Activated CD4-positive, alpha-beta T cell treated with anti-CD3 and anti-CD28 coated beads, Interleukin-2, amount 10 ng/mL, durations not matched to agents 24 days and 14 days (primary cell): Measurements from ENCODE around the gene MRPS9. TPM values are rescaled to one million over a fixed set of nuclear protein-coding genes. Genes with fewer than 3 reads are reported as not detected.

Experiments used
- DNase-seq: peaks from one replicate; pipeline ENCODE4 v3.0.0; 2022
- H3K27ac Mint-ChIP-seq: one replicate; pipeline ENCODE4 v1.8.0; 2022; ENCODE audit warnings: mild to moderate bottlenecking, mixed read lengths
- H3K27me3 Mint-ChIP-seq: one replicate; pipeline ENCODE4 v1.8.0; 2022; ENCODE audit warnings: mixed read lengths
- H3K36me3 Mint-ChIP-seq: one replicate; pipeline ENCODE4 v1.8.0; 2022; ENCODE audit warnings: low read depth, mild to moderate bottlenecking, mixed read lengths
- H3K4me1 Mint-ChIP-seq: one replicate; pipeline ENCODE4 v1.8.0; 2021; ENCODE audit warnings: mixed read lengths
- H3K4me3 Mint-ChIP-seq: one replicate; pipeline ENCODE4 v1.8.0; 2022; ENCODE audit warnings: mild to moderate bottlenecking, moderate library complexity, mixed read lengths
- H3K9me3 Mint-ChIP-seq: one replicate; pipeline ENCODE4 v1.8.0; 2021; ENCODE audit warnings: mixed read lengths
- intact Hi-C: fragments of 100-400 bp; cut with micrococcal nuclease; formaldehyde crosslinking; loops from one replicate; pipeline ENCODE4 v1.15.1; 2023
- total RNA-seq: library from RNA; stranded (reverse); gene quantifications from 2 replicates; pipeline ENCODE4 v1.2.3, GENCODE V29; 2022

The MRPS9 gene
- 32.4 and 33.3 TPM in 2 replicates for total RNA-seq

DNA sequence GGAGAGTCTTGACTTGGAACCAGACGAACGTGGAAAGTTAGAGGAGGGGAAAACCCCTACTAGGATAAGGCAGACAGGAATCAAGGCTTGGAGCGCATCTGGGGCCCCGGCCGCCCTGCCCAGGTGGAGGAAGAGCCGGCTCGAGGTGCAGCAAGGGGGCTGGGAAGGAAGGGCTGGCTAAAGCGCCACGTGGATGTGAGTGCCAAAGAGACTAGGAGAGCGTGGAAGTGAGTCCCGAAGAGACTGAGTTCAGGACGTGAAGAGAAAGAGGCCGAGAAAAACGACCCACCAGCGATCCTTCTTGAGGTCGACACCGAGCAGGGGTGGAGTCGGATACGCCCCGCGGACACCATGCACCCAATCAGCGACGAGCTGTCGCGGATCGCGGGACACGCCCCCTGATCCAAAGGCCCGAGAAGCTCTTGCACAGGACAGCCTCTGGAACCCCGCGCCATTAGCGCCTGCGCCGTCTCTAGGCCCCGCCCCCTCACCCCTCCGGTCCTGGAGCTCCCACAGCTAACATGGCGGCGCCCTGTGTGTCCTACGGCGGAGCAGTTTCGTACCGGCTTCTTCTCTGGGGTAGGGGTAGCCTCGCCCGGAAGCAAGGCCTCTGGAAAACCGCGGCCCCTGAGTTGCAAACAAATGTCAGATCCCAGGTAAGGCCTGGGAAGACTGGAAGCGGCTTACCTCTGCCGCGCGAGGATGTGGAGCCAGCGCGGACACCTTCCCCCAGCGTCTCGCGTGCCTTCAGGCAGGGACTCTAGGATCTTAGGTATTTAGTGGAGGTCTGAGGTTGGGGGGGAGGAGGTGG lies at the start of gene MRPS9:
TSS of gene MRPS9 (plus strand) at position 498 of the 811 bp plus-strand sequence. CDS start at position 522, 24 bp downstream.
- Mint-ChIP-seq H3K27ac (peak within 1 kb of the TSS; percentile 91), H3K27me3 (no peaks in the 10 kb centered on the region), H3K36me3 (peaks cover 6% of the 10 kb centered on the region), H3K4me3 (peak within 1 kb of the TSS; percentile 96), H3K9me3 (no peaks in the 10 kb centered on the region), H3K4me1 (peaks cover 20% of the 10 kb centered on the region)
- DNase-seq: peak; percentile 99
- intact Hi-C loops: loop anchor here (5.0 kb wide), 2 partner anchors 35 to 1155 kb away; partner anchors contain the start of gene UXS1

DNA sequence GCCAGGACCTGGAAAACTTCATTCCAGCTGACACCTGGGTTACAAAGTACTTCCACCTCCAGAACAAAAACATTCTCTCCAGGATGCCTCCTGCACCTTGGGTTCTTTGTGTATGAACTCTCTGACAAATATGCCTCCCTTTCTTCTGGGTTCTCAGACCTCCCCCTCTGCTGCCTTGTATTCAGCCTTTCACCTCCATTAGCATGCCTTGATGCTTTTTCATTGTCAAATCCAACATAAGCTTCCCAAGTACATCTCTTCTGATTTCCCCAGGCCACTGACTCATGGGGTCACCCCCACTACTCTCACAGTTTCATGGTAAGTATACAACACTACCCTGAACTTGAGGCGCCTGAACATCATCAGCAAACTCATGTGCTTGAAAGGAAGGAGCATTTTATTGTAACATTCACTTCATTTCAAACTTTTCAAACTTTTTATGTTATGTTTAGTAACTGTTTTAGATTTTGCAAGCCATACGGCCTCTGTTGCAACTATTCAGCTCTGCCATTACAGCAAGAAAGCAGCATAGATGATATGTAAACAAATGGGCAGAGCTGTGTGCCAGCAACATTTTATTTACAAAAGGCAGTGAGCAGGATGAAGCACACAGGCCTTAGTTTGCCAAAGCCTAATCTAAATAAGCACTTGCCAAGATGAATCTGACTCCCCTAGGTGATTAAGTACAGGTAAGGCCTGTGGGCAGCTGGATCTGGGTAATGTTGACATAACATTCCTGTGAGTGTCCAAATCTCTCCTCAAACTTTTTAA lies 32.5 kb upstream of the MRPS9 start:
- peaks cover 1% of the 10 kb centered on the region for H3K4me1 Mint-ChIP-seq
- peaks cover 2% of the 10 kb centered on the region for H3K27me3 Mint-ChIP-seq
- DNase-seq: no peak
- no peak overlapping the region for H3K4me3 Mint-ChIP-seq
- H3K36me3 Mint-ChIP-seq: no peaks in the 10 kb centered on the region
- intact Hi-C loops: no loop called here
- H3K27ac Mint-ChIP-seq: no peak overlapping the region
- H3K9me3 Mint-ChIP-seq: no peaks in the 10 kb centered on the region

DNA sequence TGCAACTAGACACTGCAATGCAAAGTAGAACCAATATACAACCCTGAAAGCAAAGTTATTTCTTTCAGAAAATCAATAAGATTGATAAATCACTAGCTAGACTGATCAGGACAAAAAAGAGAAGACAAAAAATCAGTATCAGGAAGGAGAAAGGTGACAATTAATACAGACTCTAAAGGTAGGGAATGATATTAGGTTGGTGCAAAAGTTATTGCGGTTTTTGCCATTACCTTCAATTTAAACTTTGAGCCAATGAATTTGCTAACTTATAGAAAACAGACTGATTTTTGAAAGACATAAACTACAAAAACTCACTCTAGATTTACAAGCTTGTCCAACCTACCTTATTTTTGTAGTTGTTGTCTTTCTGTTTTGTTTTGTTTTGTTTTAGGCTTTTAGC lies 30.5 kb upstream of the MRPS9 start:
- intact Hi-C loops: no loop called here
- no peak overlapping the region for H3K27ac Mint-ChIP-seq
- peaks cover 4% of the 10 kb centered on the region for H3K27me3 Mint-ChIP-seq

DNA sequence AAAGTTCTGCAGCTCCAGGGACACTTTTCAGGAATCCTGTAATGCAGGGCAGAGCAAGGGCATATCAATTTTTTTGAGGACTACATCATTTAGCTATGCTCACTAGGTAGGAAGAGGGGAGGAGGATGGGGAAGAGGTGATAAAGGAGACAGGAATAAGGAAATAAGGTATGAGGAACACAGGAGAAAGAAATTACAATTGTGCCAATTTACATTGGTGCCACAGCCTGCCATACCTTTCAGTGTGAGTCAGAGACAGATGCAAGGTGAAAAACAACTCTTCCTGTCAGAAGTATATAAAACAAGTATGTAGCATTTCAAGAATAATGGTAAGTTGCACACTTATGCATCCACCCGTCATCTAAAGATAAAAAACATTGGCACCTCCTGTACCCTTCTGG lies 5.4 kb upstream of the MRPS9 start:
- peaks cover 5% of the 10 kb centered on the region for H3K4me1 Mint-ChIP-seq
- intact Hi-C loops: no loop called here
- H3K4me3 Mint-ChIP-seq: no peak overlapping the region
- H3K36me3 Mint-ChIP-seq: no peaks in the 10 kb centered on the region
- no peaks in the 10 kb centered on the region for H3K9me3 Mint-ChIP-seq
- no peak overlapping the region for H3K27ac Mint-ChIP-seq
- no peak for DNase-seq
- peaks cover 5% of the 10 kb centered on the region for H3K27me3 Mint-ChIP-seq

More for the DNA sequence above, 30.5 kb upstream of the MRPS9 start:
- no peak for DNase-seq
- Mint-ChIP-seq H3K4me1 (peaks cover 1% of the 10 kb centered on the region), H3K36me3 (no peaks in the 10 kb centered on the region), H3K4me3 (no peak overlapping the region), H3K9me3 (no peaks in the 10 kb centered on the region)

DNA sequence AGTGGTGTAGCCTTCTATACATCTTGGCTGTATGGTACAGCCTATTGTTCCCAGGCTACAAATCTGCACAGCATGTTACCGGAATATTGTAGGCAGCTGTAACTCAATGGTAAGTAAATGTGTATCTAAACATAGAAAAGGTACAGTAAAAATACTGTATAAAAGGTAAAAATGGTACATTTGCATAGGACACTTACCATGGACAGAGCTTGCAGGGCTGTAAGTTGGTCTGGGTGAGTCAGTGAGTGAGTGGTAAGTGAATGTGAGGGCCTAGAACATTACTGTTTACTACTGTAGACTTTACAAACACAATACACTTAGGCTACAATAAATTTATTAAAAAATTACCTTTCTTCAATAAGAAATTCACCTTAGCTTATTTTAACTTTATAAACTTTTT lies 3.7 kb upstream of the MRPS9 start:
- intact Hi-C loops: no loop called here
- Mint-ChIP-seq H3K4me3 (no peak overlapping the region), H3K36me3 (peaks cover 2% of the 10 kb centered on the region), H3K27ac (no peak overlapping the region), H3K4me1 (peaks cover 12% of the 10 kb centered on the region), H3K27me3 (peaks cover 3% of the 10 kb centered on the region), H3K9me3 (no peaks in the 10 kb centered on the region)
- no peak for DNase-seq

DNA sequence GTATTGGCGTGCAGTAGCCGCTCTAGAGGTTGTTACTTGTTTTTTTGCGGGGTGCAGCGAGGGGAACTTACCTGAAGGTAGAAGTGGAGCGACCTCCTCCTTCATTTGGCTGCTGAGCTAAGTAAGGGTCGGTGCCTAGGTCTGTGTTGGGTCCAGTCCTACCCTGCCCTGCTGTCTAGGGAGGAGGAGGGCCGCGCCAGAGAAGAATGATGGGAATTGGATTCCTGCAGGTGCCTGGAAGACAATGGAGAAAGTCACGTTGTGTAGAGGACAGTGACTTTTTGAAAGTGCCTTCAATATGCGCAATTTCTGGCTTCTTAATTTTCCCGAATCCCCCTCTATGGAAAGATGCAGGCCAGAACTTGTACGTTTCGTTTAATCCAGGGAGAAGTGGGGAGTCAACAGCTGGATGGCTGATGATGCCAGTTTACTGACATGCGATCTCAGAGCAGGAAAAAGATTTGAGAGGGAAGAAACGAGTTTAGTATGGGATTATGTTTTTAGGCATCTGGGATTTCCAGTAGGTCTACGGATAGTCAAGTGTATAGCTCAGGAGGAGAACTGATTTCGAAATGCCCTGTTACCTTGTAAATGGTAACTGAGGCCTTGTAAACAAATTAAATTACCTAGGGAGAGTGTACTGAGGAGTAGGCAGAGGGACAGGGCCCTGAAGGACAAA lies 653 bp downstream of the MRPS9 start:
- Mint-ChIP-seq H3K27ac (peak overlapping the region; percentile 91), H3K4me3 (peak overlapping the region; percentile 96), H3K4me1 (peaks cover 21% of the 10 kb centered on the region), H3K9me3 (no peaks in the 10 kb centered on the region), H3K27me3 (no peaks in the 10 kb centered on the region), H3K36me3 (peaks cover 8% of the 10 kb centered on the region)
- intact Hi-C loops: loop anchor here (5.0 kb wide), 2 partner anchors 34 to 1154 kb away; partner anchors contain the start of gene UXS1
- DNase-seq: no peak

DNA sequence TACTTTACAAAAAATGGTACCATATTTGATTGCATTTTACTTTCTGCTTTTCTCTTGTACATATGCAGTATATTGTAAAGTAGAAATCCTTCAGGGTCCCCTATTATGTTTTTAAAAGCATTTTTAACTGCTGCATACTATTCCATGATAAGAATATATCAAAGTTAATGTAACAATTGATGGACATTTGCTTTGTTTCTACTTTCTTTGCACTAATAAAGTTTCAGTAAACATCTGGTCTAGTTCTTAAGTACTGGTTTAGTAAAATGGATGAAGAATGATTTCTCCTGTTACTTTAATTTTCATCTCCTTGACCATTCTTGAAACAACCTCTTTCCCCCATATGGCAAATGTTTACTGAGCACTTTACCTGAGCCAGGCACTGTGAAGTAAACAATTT lies 1.7 kb downstream of the MRPS9 start:
- no peak overlapping the region for H3K27ac Mint-ChIP-seq
- H3K36me3 Mint-ChIP-seq: peaks cover 8% of the 10 kb centered on the region
- peak overlapping the region; percentile 96 for H3K4me3 Mint-ChIP-seq
- no peaks in the 10 kb centered on the region for H3K9me3 Mint-ChIP-seq
- no peak for DNase-seq
- H3K4me1 Mint-ChIP-seq: peaks cover 21% of the 10 kb centered on the region
- H3K27me3 Mint-ChIP-seq: no peaks in the 10 kb centered on the region
- intact Hi-C loops: loop anchor here (5.0 kb wide), 2 partner anchors 33 to 1153 kb away; partner anchors contain the start of gene UXS1

DNA sequence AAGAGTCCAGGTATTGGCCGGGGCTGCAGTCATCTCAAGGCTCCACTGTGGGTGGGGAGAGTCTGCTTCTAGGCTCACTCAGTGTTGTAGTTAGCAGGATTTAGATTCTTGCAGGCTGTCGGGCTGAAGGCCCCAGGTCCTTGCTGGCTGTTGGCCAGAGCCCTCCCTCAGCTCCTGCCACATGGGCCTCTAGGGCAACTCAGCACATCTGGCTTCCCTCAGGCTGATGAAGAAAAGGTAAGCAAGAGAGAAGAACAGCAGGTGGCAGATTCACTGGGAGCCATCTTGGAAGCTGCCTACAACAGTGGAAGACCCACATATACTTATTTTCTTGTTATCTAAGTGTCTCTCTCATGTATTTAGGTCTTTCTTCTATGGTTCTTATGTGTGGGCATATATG lies 4.3 kb downstream of the MRPS9 start:
- intact Hi-C loops: no loop called here
- DNase-seq: no peak
- Mint-ChIP-seq H3K27ac (no peak overlapping the region), H3K9me3 (no peaks in the 10 kb centered on the region), H3K4me3 (no peak overlapping the region), H3K36me3 (peaks cover 18% of the 10 kb centered on the region), H3K4me1 (peaks cover 22% of the 10 kb centered on the region), H3K27me3 (no peaks in the 10 kb centered on the region)

DNA sequence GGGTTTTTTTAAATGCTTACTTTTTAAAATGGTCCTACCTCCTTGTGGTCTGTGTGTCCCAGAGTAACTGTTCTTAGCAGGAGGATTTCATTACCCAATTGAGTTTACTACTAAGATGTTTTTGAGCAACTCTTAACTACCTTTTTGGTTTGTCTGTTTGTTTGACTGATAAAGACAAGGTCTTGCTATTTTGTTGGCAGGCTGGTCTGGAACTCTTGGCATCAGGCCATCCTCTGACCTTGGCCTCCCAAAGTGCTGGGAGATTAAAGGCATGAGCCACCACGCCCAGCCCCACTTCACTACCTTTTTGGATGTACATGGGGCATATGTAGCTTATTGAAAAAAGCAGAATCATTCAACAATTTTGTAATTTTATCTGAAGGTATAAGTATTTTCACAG lies 14.9 kb downstream of the MRPS9 start:
- Mint-ChIP-seq H3K27ac (no peak overlapping the region), H3K4me1 (no peaks in the 10 kb centered on the region), H3K27me3 (no peaks in the 10 kb centered on the region), H3K9me3 (peaks cover 7% of the 10 kb centered on the region), H3K36me3 (peaks cover 29% of the 10 kb centered on the region), H3K4me3 (no peak overlapping the region)
- intact Hi-C loops: no loop called here
- no peak for DNase-seq

DNA sequence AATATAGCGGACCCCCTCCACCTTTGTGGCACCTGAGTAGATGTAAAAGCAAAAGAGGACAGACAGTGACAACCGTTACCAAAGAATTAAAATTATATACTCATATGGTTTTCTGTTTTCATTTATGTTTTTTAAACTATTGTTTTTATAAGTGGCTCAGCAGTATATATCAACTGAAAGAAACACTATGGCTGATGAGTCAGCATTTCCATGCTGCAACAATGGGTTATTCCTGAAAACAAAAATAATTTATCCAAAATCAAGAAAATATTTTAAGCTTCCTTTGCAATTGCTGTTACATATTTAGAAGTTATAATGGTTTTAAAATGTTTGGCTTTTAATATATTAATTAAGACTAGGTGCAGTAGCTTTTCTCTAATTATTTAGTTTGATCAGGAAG lies 17.7 kb downstream of the MRPS9 start:
- Mint-ChIP-seq H3K27me3 (no peaks in the 10 kb centered on the region), H3K36me3 (peaks cover 21% of the 10 kb centered on the region), H3K9me3 (peaks cover 7% of the 10 kb centered on the region), H3K4me1 (no peaks in the 10 kb centered on the region), H3K4me3 (no peak overlapping the region), H3K27ac (no peak overlapping the region)
- intact Hi-C loops: no loop called here
- no peak for DNase-seq

DNA sequence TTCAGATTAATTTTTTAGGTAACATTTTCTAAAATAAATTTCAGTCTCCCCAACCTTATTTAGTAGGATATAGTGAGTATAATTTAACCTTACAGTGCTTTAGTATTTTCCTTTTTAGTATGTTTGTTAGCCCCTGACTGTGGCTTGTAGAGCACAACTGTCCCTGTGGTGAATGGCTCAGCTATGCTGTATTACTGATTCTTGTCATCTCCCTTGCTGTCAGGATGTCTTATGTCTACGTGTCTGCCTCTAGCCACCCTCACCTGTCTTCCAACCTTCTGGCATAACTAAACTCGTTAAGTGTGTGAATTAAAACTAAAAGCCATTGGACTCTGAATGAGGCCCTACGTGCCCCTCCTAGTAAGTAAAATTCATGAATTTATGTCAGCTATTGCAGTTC lies 18.4 kb downstream of the MRPS9 start:
- peaks cover 15% of the 10 kb centered on the region for H3K36me3 Mint-ChIP-seq

DNA sequence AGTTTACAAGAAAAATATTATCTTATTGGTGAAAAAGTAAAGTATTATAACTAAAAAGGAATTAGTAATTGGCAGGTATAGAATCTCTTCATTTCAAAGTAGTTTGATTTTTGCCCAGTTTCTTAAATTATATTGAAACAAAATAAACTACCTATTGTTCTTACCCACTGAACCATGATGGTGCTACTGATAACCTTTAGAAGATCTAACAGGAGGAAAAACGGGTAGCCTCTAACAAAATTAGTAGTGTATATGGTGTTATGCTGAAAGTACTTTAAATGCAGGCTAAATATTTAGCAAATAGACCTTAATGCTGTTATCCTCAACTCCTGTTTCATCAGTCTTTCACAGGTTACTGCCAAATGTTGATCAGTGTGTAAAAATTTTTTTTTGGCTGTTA lies 19.1 kb downstream of the MRPS9 start:
- peaks cover 5% of the 10 kb centered on the region for H3K9me3 Mint-ChIP-seq
- no peak overlapping the region for H3K4me3 Mint-ChIP-seq
- H3K27me3 Mint-ChIP-seq: no peaks in the 10 kb centered on the region
- H3K36me3 Mint-ChIP-seq: peaks cover 12% of the 10 kb centered on the region
- intact Hi-C loops: no loop called here
- no peak for DNase-seq
- H3K27ac Mint-ChIP-seq: no peak overlapping the region
- H3K4me1 Mint-ChIP-seq: peaks cover under 1% of the 10 kb centered on the region

More for the DNA sequence above, 18.4 kb downstream of the MRPS9 start:
- Mint-ChIP-seq H3K4me1 (no peaks in the 10 kb centered on the region), H3K9me3 (peaks cover 7% of the 10 kb centered on the region), H3K4me3 (no peak overlapping the region), H3K27ac (no peak overlapping the region), H3K27me3 (no peaks in the 10 kb centered on the region)
- intact Hi-C loops: no loop called here
- DNase-seq: no peak

DNA sequence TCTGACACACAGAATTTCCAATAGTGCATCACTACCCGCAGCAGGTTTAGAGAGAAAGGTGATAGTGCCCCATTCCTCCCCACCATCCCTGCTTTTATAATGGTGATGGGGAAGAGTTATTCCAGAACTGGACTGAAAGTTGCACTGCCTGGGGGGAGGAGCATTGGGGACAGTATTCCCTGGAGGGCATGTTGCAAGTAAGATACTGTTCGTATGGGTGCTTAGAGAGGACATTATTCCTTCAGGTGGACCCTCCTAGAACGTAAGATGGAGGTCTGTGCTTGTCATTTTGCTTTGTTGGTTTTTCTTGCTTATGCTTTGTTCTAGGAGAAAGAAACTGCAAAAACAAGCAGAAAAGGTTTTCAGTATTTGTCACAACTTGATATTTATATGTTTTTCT lies 23.7 kb downstream of the MRPS9 start:
- no peaks in the 10 kb centered on the region for H3K36me3 Mint-ChIP-seq
- no peak for DNase-seq
- H3K27ac Mint-ChIP-seq: no peak overlapping the region
- no peaks in the 10 kb centered on the region for H3K9me3 Mint-ChIP-seq
- H3K4me1 Mint-ChIP-seq: peaks cover 2% of the 10 kb centered on the region
- H3K4me3 Mint-ChIP-seq: no peak overlapping the region
- intact Hi-C loops: no loop called here
- H3K27me3 Mint-ChIP-seq: no peaks in the 10 kb centered on the region

DNA sequence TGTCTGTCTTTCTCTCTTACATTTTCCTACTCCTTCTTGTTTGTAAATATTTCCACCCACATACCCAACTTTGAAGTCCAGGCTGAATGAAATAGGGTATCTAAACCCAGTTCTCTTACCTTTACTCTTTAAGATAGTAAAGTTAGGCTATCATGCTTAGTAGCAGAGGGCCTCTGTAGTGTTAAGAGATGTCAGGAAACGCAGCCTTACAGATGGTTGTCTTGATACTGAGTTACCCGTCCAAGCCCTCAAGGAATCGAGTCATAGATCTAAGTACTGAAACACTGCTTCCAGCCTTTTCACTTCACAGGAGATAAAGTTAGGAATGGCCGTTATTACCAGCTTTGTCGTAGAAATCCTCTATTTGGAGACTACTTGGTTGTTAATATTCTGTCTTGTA lies 24.3 kb downstream of the MRPS9 start:
- no peaks in the 10 kb centered on the region for H3K36me3 Mint-ChIP-seq
- H3K4me3 Mint-ChIP-seq: no peak overlapping the region
- H3K27ac Mint-ChIP-seq: no peak overlapping the region
- intact Hi-C loops: no loop called here
- H3K4me1 Mint-ChIP-seq: peaks cover 2% of the 10 kb centered on the region
- no peaks in the 10 kb centered on the region for H3K27me3 Mint-ChIP-seq
- no peaks in the 10 kb centered on the region for H3K9me3 Mint-ChIP-seq
- DNase-seq: no peak
